IPS-15b (cell line): ENCODE results near the gene TJP1.
A peak's percentile ranks its signal among the peaks of the same experiment; 100 is the strongest.

Experiments used
- H3K27me3 ChIP-seq: one replicate; pipeline ENCODE4 v1.6.1; 2013; ENCODE audit warnings: low read length; ENCODE audit not compliant: control insufficient read depth, insufficient read depth
- H3K36me3 ChIP-seq: one replicate; pipeline ENCODE4 v1.6.1; 2013; ENCODE audit warnings: low read length; ENCODE audit not compliant: control insufficient read depth, insufficient read depth
- H3K4me1 ChIP-seq: one replicate; pipeline ENCODE4 v1.6.1; 2013; ENCODE audit warnings: mild to moderate bottlenecking, low read length; ENCODE audit not compliant: control insufficient read depth, insufficient read depth
- H3K4me3 ChIP-seq: one replicate; pipeline ENCODE4 v1.5.1; 2013; ENCODE audit warnings: low read depth, low read length
- H3K9ac ChIP-seq: one replicate; pipeline ENCODE4 v1.6.1; 2013; ENCODE audit warnings: low read depth, mild to moderate bottlenecking, low read length
- H3K9me3 ChIP-seq: one replicate; pipeline ENCODE4 v1.6.1; 2013; ENCODE audit warnings: mild to moderate bottlenecking, low read length; ENCODE audit not compliant: control insufficient read depth, insufficient read depth

TJP1 gene

DNA sequence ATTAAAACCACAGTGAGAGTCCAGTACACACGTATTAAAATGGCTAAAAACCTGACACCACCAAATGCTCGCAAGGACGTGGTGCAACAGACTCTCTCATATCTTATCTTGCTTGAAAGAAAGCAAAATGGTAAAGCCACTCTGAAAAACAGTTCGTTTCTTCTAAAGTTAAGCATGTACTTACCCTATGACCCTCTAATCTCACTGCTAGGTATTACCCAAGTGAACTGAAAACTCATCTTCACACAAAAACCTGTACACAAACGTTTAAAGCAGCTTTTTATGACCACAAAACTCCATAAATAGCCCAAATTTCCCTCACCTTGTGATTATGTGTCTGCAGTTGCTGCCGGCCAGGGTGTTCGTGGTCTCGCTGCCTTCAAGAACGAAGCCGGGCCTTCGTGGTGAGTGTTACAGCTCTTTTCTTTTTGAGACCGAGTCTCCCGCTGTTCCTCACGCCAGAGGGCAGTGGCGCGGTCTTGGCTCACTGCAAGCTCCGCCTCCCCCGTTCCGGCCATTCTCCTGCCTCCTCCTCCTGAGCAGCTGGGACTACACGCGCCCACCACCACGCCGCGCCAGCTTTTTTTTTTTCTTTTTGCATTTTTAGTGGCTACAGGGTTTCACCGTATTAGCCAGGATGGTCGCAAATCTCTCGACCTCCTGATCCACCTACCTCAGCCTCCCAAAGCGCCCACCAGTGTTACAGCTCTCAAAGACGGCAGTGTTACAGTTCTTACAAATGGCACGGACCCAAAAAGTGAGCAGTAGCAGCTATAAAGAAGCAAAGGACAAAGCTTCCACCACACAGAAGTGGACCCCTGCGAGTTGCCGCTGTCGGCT lies 165.4 kb downstream of the TJP1 start:
- Histone ChIP-seq H3K4me1 (peaks cover 3% of the 10 kb centered on the region), H3K27me3 (peaks cover 5% of the 10 kb centered on the region), H3K36me3 (no peaks in the 10 kb centered on the region), H3K4me3 (peak overlapping the region; percentile 45), H3K9ac (no peak overlapping the region), H3K9me3 (no peaks in the 10 kb centered on the region)

DNA sequence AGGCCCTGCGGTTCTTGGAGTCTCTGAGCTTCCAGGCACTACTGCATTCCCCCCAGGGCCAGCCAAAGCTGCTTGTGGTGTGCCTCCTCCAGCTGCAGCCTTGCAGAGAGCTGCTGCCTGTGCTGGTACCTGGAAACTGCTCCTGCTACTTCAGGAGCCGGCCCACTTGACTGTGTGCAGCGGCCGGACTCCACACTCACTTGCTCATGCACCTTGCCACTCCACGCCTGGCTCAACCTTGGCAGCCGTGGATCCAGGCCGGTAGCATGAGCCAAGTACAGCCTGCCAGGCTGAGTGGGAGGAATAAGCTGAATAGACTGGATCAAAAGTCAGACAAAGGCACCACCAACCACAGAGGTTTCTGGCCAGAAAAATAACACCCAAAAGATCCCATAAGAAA lies 169.7 kb downstream of the TJP1 start:
- H3K36me3 ChIP-seq: no peaks in the 10 kb centered on the region
- H3K4me1 ChIP-seq: peaks cover 3% of the 10 kb centered on the region
- H3K9ac ChIP-seq: no peak overlapping the region
- no peak overlapping the region for H3K4me3 ChIP-seq
- no peaks in the 10 kb centered on the region for H3K9me3 ChIP-seq
- peaks cover 5% of the 10 kb centered on the region for H3K27me3 ChIP-seq

DNA sequence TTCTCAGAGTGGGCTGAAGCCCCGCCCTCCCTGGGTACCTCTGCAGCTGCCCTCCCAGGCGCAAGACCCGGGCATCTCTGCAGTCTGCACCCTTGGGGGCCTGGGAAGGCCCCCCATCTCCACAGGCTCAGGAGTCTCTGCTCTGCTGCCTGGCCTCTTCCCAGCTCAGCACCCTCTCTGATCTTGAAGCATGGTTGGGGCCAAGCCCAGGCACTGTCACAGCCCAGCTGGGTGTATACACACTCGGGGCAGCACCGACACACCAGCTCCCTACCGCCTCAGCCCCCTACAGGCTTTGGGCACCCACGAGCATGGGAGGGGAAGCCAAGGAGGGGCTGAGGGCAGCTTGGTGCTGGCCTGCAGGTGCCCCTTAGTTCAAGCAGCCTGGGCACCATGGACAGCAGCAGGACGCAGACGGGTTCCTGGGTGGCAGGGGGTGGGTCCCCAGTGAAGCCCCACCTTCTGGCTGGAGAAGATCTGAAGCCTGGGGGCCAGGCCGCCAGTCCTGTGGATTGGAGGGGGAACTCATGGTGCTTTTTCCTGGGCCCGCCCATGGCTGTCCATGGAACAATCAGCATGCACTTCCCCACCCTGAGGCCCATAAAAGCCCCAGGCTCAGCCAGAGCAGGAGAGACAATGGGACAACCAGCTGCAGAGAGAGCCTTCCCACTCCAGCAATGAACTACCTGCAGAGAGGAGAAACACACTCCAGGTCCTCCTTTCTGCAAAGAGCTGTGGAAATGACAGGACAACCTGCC lies 170.6 kb downstream of the TJP1 start:
- H3K4me3 ChIP-seq: no peak overlapping the region
- no peaks in the 10 kb centered on the region for H3K9me3 ChIP-seq
- no peaks in the 10 kb centered on the region for H3K36me3 ChIP-seq
- peaks cover 4% of the 10 kb centered on the region for H3K27me3 ChIP-seq
- no peak overlapping the region for H3K9ac ChIP-seq
- peaks cover 1% of the 10 kb centered on the region for H3K4me1 ChIP-seq
